Right kidney (tissue), 9 donors: ENCODE data around the gene HMCES.

Experiments used
- DNase-seq: peaks from one replicate; pipeline ENCODE4 v3.0.0-alpha.2; 2016
- long read RNA-seq, 8 donors: transcript quantifications; one replicate each; lab custom pipeline, GENCODE V29; 2026

Gene HMCES, protein sequence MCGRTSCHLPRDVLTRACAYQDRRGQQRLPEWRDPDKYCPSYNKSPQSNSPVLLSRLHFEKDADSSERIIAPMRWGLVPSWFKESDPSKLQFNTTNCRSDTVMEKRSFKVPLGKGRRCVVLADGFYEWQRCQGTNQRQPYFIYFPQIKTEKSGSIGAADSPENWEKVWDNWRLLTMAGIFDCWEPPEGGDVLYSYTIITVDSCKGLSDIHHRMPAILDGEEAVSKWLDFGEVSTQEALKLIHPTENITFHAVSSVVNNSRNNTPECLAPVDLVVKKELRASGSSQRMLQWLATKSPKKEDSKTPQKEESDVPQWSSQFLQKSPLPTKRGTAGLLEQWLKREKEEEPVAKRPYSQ
- long read RNA-seq, donor 1, transcript HMCES-201 (7 exons, 2,515 nt), result major isoform, 8 of 11 reads
- long read RNA-seq, donor 1, partial matches to known transcripts, result 0 of 11 reads
- long read RNA-seq, donor 1, other reads (novel, unspliced or antisense), result 0 of 11 reads
- long read RNA-seq, donor 2, partial matches to known transcripts, result 0 of 5 reads
- long read RNA-seq, donor 2, other reads (novel, unspliced or antisense), result 0 of 5 reads
- long read RNA-seq, donor 3, partial matches to known transcripts, result 22 of 26 reads
- long read RNA-seq, donor 3, other reads (novel, unspliced or antisense), result 0 of 26 reads
- long read RNA-seq, donor 4, transcript HMCES-201 (7 exons, 2,515 nt), result major isoform, 8 of 21 reads
- long read RNA-seq, donor 4, partial matches to known transcripts, result 7 of 21 reads
- long read RNA-seq, donor 4, other reads (novel, unspliced or antisense), result 0 of 21 reads
- long read RNA-seq, donor 5, transcript HMCES-201 (7 exons, 2,515 nt), result major isoform, 7 of 16 reads
- long read RNA-seq, donor 5, partial matches to known transcripts, result 6 of 16 reads
- long read RNA-seq, donor 5, other reads (novel, unspliced or antisense), result 0 of 16 reads
- long read RNA-seq, donor 6, transcript HMCES-201 (7 exons, 2,515 nt), result major isoform, 5 of 9 reads
- long read RNA-seq, donor 6, partial matches to known transcripts, result 0 of 9 reads
- long read RNA-seq, donor 6, other reads (novel, unspliced or antisense), result 0 of 9 reads
- long read RNA-seq, donor 7, transcript HMCES-204 (7 exons, 1,952 nt), result minor isoform, 5 of 20 reads
- long read RNA-seq, donor 7, transcript HMCES-201 (7 exons, 2,515 nt), result major isoform, 7 of 20 reads
- long read RNA-seq, donor 7, partial matches to known transcripts, result 6 of 20 reads
- long read RNA-seq, donor 7, other reads (novel, unspliced or antisense), result 0 of 20 reads
- long read RNA-seq, donor 8, transcript HMCES-201 (7 exons, 2,515 nt), result major isoform, 6 of 8 reads
- long read RNA-seq, donor 8, partial matches to known transcripts, result 0 of 8 reads
- long read RNA-seq, donor 8, other reads (novel, unspliced or antisense), result 0 of 8 reads

DNA sequence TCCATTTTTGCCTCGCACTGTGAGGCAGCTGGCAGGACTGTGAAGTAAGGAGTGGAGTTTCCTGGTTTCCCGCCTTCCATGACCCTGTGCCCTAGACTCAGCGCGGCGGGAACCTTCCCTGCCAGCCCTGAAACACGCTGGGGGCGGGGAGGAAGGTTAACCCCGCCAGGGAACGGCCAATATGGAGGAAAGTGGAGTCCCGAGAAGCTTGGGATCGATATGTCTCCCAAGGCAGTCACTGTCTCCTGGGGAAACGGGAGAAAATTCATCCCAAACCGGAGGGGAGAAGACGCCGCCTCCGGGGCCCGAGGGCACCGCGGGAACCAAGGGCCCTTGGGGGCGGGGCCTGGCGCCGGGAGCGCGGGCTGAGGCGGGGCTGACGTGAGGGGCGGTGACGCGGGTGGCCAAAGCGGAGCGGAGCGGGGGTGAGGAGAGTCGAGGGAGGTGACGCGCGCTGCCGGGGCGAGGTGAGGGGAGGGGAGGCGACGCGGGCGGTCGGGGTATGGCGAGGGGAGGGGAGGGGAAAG lies at the start of gene HMCES:
Gene HMCES, plus strand, starts transcription at position 432 of the 527 bp plus-strand sequence. CDS start 863 bp downstream, outside the sequence.
- peak; percentile 90 for DNase-seq

DNA sequence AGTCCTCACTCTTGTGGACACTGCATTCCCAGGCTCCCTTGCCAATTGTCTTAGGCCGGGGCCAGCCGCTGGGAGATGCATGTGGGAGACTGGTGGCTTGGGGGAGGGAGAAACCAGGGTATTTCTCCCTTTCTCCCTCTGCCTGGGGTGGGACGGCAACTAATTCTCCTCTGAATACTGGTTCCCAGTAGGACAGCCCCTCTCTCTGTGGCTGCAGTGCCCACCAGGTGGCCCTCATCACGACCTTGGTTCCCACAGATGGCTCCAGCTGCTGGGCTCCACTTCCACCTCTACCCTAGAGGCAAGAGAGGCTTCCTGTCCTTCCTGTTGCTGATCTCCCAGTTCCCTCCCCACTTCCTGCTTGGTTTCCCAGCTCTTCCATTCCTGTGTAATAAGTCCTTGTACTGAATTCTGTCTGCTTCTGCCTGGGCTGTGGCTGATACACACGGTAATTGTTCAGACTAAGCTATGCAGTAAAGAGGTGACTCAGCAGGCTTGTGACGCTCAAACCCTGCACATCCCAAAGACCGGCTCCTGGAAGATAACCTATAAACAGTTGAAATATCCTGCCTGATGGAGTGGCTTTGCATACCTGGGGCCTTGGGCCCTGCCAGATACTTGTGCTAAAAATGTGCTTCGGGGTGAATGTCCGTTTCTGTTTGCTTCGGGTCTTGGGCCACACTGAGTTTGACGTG lies 49.6 kb upstream of the HMCES start:
- DNase-seq, result peak; percentile 35

DNA sequence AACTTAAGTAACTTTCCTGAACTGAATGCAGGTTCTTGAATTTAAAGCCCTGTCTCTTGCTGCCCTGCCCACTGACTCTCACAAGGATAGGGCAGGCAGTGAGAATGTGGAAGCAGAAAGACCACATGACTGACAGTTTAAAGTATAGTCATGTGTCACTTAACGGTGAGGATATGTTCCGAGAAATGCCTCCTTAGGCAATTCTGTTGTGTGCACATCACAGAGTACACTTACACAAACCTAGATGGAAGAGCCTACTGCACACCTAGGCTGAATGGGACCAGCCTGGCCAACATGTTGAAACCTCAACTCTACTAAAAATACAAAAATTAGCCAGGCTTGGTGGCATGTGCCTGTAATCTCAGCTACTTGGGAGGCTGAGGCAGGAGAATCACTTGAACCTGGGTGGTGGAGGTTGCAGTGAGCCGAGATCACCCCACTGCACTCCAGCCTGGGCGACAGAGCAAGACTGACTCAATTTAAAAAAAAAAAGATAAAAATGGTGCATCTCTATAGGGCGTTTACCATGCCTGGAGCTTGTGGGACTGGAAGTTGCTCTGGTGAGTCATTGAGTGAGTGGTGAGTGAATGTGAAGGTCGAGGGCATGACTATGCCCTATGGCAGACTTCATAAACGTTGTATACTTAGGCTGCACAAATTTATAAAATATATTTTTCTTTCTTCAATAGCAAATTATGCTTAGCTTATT lies 48.2 kb upstream of the HMCES start:
- DNase-seq, result no peak

DNA sequence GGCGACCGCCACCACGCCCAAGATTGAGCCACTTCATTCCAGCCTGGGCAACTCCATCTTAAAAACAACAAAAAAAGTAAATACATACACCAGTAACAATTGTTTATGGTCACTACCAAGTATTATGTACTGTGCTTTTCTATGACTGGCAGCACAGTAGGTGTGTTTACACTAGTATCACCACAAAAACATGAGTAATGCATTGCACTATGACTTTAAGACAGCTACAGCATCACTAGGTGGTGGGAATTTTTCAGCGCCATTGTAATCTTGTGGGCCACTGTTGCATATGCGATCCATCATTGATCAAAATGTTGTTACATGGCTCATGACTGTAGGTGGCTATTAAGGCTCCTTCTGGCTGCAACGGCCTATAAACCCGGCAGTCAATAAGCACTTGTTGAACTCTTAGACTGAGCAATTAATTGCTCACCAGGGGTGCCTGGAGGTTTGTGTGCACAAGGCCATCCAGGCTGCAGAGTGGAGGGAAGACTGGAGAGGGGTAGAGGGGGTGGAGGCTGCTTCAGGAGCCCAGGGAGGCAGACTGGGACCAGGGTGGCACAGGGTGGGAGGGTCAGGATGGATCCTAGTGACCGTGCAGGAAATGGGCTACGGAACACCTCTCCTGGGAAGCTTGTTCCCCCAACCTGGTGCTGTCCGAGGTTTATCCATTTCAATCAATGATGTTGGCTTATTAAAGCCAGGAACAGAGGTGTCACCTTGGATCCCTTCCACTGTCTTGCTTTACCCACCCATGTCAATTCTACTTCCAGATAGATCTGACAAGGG lies 47.1 kb upstream of the HMCES start:
- no peak for DNase-seq

DNA sequence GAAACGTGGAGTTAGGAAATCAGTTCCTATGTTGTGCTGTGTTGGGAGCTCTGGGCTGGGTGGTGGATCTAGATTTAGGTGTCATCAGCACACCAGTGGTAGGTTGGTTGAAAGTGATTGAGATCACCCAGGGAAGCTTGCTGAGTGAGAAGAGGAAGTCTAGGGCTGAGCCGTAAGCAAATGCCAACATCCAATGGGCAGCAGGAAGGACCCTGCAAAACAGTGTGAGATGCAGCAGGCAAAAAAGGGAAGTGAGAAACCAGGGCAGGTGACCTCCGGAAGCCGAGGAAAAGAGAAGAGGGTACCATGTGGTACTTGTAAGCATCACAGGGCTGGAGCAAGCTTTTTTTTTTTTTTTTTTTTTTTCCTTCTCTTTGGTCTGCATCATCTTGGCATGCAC lies 45.1 kb upstream of the HMCES start:
- DNase-seq, result no peak

DNA sequence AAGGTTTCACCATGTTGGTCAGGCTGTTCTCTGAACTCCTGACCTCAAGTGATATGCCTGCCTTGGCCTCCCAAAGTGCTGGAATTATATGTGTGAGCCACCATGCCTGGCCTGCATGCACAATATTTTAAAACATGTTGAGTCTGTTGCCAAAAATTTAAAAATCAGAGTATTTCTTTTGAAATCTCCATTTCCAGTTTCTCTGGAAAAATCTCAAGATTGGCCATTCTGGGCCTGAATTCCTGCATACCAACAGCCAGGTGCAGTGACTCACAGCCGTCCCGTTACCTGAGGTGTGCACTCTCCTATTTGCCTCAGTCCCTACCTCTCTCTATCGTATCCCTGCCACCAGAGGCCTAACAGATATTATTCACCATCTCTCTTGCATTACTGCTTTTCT lies 44.2 kb upstream of the HMCES start:
- DNase-seq, result no peak

DNA sequence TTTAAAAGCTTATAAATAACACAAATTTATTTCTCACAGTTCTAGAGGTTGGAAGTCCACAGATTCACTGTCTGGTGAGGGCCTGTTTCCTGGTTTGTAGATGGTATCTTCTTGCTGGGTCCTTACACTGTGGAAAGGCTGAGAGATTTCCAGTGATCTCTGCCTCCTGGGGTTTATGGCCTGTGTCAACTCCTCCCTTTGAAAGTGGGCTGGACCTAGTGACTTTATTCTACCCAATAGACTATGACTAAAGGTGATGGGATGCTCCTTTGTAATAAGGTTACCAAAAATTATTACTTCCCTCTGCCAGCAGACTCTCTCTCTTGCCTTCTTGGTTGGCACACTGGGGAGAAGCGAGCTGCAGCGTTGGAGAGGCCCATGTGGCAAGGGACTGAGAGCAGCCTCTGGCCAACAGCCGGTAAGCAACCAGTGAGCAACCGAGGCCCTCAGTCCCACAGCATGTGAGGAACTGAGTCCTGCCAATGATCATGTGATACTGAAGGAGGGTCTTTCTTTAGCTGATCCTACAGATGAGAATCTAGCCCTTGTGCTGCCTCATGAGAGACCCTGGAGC lies 43.2 kb upstream of the HMCES start:
- no peak for DNase-seq

DNA sequence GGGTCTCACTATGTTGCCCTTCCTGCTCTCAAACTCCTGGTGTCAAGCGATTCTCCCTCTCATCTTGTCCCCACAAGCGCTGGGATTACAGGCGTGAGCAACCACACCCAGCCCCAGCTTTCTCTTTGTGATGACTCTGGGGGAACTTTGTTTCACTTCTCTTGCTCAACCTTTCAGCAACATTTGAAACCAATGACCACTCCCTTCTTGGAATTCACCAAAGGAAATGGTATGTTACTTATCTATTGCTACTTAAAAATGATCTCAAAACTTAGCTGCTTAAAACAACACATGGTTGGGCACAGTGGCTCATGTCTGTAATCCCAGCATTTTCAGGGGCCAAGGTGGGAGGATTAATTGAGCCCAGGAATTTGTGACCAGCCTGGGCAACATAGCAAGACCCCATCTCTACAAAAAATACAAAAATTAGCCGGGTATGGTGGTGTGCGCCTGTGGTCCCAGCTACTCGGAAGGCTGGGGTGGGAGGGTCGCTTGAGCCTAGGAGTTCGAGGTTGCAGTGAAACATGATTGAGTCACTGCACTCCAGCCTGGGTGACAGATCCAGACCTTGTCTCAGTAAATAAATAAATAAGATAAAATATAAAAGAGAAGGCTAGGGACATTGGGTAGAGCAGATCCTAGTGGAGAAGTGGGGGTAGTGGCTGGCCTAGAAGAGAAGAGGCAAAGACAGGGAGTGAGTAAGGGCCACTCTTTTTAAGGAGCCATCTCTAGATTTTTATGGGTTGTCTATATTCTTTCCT lies 39.5 kb upstream of the HMCES start:
- DNase-seq, result no peak

DNA sequence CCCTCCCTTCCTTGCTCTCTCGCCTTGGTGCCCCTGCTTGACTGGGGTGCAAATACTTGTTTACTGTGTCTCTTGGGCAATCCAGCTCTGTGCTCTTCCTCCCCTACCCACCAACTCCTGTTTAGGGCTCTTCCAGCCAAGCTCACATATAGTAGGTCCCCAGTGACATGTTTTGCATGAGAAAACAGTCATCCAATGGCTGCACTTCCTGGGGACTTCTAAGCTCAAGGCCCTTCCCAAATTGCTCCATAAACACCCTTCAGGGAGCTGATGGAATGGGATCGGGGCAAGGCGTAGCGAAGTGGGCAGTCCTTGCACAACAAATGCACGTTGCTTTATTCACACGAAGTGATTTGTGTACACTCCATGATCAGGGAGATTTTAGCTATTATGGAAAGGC lies 38.7 kb upstream of the HMCES start:
- DNase-seq, result no peak

DNA sequence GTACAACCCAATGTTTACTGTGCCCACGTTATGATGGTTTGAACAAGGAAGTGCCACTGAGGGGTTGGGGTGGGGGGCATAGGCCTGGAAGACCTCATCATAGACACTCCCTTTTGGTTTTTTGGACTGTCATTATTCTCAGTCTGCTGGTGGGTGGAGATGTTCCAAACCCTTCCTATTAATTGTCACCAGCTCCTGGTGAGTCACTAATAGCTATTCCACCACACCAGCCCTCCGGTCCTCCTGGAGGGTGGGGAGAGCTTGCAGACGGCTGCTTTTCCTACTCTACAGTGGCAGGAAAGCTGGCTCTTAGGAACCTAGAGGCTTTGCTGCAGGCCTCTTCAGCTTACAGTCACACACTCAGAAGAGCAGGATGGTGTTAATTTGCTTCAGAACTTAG lies 38.2 kb upstream of the HMCES start:
- no peak for DNase-seq

DNA sequence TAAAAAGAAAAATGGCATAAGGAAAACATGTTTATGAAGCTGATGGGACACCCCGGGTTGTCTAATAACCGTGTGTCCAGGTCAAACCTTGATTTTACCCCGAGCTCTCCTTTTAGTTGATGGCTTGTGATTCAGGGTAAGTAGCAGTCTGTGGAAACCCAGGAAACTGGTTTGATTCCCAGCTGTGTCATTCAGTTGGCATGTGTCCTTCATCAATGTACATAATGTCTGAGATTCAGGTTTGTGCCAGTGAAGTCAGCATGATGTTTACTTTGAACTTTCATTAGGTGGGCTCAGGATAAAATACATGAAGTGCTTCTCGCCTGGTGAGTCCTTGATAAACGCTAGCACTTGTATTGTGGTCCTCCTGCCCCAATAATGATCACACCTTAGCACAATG lies 33.5 kb upstream of the HMCES start:
- no peak for DNase-seq

DNA sequence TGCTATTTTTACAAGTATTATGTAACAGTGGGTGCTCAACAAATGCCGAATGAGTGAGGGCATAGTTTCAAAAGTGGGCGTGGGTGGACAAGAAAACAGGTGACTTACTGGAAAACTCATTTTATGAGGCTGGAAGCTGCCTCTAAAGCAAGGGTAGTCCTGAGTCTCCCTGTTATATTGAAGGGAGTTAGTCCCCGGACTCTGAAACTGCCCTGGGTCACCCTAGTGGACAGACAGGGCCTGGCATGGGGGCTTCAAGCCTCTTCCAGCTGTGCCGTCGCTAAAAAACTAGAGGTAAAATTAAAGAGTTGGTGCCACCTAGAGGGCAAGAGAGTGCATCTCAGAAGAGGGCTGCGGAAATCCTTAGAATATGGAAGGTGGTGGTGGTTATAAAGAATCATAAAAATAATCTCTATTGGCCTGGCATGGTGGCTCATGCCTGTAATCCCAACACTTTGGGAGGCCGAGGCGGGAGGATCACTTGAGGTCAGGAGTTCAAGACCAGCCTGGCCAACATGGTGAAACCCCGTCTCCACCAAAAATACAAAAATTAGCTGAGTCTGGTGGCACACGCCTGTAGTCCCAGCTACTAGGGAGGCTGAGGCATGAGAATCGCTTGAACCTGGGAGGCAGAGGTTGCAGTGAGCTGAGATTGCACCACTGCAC lies 32.9 kb upstream of the HMCES start:
- peak; percentile 51 for DNase-seq

DNA sequence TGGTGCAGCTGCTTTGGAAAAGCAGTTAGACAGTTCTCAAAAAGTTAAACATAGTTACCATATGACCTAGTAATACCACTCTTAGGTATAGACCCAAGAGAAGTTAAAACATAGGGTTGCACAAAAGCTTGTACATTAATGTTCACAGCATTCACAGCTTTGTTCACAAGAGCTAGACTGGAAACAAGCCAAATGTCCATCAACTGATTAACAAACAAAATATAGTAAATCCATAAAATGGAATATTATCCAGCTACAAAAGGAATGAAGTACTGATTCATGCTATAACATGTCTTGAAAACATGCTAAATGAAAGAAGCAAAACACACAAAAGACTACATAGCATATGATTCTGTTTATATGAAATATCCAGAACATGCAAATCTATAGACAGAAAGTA lies 32.0 kb upstream of the HMCES start:
- no peak for DNase-seq

DNA sequence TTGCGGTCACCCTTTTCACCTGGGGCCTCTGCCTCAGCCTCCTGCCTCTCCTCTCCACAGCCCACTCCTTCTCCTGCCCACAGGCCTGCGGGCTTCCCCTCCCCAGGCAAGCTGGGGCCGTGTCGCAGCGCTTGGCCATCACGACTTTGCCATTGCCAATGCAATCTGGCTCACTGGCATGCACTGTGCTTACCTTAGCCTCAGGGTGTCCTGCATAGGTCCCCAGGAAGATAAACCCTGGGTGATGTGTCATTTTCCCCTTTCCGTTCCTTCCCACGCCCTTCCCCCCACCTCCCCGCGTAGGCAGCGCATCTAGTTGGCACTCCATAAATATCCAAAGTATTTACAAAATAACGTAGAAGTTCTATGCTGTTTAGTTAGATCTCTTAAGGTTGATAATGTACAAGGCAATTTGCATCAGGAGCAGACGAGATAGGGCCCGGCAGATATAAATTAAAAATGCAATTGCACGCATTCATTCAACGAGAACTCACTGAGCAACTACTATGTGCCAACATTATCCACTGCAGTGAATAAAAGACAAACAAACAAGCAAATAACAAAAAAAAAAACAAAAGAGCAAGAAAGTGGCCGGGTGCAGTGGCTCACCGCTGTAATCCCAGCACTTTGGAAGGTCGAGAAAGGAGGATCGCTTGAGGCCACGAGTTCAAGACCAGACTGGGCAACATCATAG lies 30.2 kb upstream of the HMCES start:
- DNase-seq, result no peak

DNA sequence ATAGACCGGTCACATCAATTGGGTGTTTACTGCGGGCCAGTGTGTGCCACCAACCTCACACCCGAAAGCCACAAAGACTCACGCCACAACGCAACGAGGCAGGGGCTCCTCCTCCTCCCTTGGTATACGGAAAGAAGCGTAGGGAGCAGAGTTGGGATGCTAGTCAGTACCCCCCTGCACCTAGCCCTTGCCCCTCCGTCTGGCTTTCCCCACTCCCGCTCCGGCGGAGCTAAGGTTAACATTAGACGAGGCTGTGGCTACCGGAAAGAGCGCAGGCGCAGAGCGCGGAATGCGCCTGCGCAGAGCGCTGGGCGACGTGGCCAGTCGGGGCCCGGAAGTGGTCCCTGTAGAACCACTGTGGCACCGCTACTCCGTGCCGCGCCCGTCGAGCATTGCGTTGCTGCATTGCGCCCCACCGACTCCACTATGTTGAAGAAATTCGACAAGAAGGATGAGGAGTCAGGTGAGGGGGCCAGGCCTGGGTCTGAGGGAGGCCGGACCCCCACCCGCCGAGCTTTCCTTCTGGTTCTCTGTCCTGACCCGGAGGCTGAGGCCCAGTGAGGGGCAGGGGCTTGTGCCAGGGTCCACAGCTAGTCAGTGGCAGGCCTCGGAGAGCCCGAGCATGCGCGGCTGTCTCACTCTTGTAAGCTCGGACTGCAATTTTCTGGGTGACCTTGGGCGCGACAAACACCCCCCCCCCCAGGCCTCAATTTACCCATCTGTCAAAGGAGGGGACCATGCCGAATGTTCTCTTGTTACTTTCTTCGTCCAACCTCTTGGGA lies 29.2 kb upstream of the HMCES start, which contains the start of gene COPG1:
Gene COPG1, plus strand, starts transcription at position 323 of the 782 bp plus-strand sequence. Its CDS starts 104 bp downstream, at position 427.
- DNase-seq, result peak; percentile 93

DNA sequence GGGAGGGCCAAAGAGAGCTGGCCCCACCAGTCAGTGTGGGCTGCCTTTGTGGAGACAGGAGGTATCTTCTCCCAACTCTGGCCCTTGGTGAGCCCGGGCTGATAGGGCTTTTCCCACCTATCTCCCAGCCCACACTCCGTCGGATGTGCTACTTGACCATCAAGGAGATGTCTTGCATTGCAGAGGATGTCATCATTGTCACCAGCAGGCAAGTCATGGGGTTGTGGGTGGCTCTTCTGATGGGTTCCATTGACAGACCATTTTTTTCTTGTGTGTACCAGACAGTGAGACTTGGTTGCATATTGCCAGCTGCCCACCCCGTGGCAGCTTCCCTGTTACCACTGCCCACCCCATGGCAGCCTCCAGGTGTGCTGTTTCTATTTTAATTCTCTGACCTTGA lies 25.9 kb upstream of the HMCES start:
- no peak for DNase-seq
